HFF-Myc (cell line): ENCODE data around the gene LIX1L.

Source experiments
- DNase-seq: peaks from one replicate; pipeline ENCODE4 v3.0.0-alpha.2; 2011; ENCODE audit warnings: low read depth; ENCODE audit errors: extremely low read depth
- H3K4me3 ChIP-seq: replicated peaks from 2 replicates; pipeline ENCODE4 v1.5.1; 2011; ENCODE audit warnings: low read depth, mild to moderate bottlenecking, control low read depth, low read length
- CTCF ChIP-seq: IDR thresholded peaks from 2 replicates; pipeline ENCODE4 v1.5.1; 2012; ENCODE audit warnings: mild to moderate bottlenecking, low read depth, low read length, control low read depth; ENCODE audit errors: missing control alignments

Gene LIX1L

GRCh38 chr1:145918992-145919939 is 38.6 kb downstream of the LIX1L start:
- H3K4me3 ChIP-seq, result peak overlapping the region; percentile 60
- DNase-seq, result no peak
- TF ChIP-seq CTCF, result no peak

GRCh38 chr1:145918144-145918991 is 39.4 kb downstream of the LIX1L start, which contains the start of gene PEX11B:
TSS of gene PEX11B (minus strand) at chr1:145918717. CDS start at chr1:145918688, 29 bp downstream.
- DNase-seq, result peak; percentile 63
- H3K4me3 ChIP-seq, result peak within 1 kb of the TSS; percentile 60
- TF ChIP-seq CTCF, result no peak

GRCh38 chr1:145917595-145917994 is 40.2 kb downstream of the LIX1L start:
- no peak for DNase-seq
- TF ChIP-seq CTCF, result no peak
- peak overlapping the region; percentile 60 for H3K4me3 ChIP-seq

GRCh38 chr1:145916745-145917144 is 41.1 kb downstream of the LIX1L start:
- no peak for DNase-seq
- H3K4me3 ChIP-seq, result no peak overlapping the region
- TF ChIP-seq CTCF, result no peak

- DNase-seq, result no peak
- H3K4me3 ChIP-seq, result no peak overlapping the region
- no peak for TF ChIP-seq CTCF
Measured at GRCh38 chr1:145912128-145912641, 45.6 kb downstream of the LIX1L start.

GRCh38 chr1:145908653-145909052 is 49.2 kb downstream of the LIX1L start:
- TF ChIP-seq CTCF, result no peak
- no peak for DNase-seq
- H3K4me3 ChIP-seq, result no peak overlapping the region
